MCF 10A (cell line): ENCODE data around the gene CD164L2. TPM values are rescaled to one million over a fixed set of nuclear protein-coding genes. Genes with fewer than 3 reads are reported as not detected.

Source experiments
- BruUV-seq: library from RNA; stranded (reverse); fragments of 400-500 nt; replicated peaks from 2 replicates; lab custom pipeline; 2021; lab: Mats Ljungman, UMichigan
- CTCF ChIA-PET: fragments of 300-600 bp; sonication (Branson Sonifier 250); formaldehyde crosslinking; extraction: SDS; loops from one replicate; lab custom pipeline; 2021; ENCODE audit warnings: antibody characterized with exemption, inconsistent platforms; lab: Yijun Ruan, JAX
- POLR2A ChIA-PET: fragments of 300-600, 350-650 bp; sonication (Branson Sonifier 250); formaldehyde crosslinking; extraction: SDS; loops from one replicate; lab custom pipeline; 2020; ENCODE audit warnings: antibody characterized with exemption, inconsistent platforms; lab: Yijun Ruan, JAX
- DNase-seq: peaks from one replicate; pipeline ENCODE4 v3.0.0-alpha.2; 2018; ENCODE audit not compliant: unreplicated experiment
- H3K27ac Mint-ChIP-seq: one replicate; pipeline ENCODE4 v1.8.0; 2022; ENCODE audit warnings: mild to moderate bottlenecking, low read depth, mixed read lengths; ENCODE audit not compliant: unreplicated experiment
- H3K27me3 Mint-ChIP-seq: one replicate; pipeline ENCODE4 v1.8.0; 2022; ENCODE audit warnings: mixed read lengths; ENCODE audit not compliant: insufficient read depth, unreplicated experiment
- H3K36me3 Mint-ChIP-seq: one replicate; pipeline ENCODE4 v1.8.0; 2022; ENCODE audit warnings: mild to moderate bottlenecking, moderate library complexity, mixed read lengths; ENCODE audit not compliant: insufficient read depth, unreplicated experiment
- H3K4me1 Mint-ChIP-seq: one replicate; pipeline ENCODE4 v1.8.0; 2022; ENCODE audit warnings: mixed read lengths; ENCODE audit not compliant: insufficient read depth, unreplicated experiment
- H3K4me3 Mint-ChIP-seq: one replicate; pipeline ENCODE4 v1.8.0; 2022; ENCODE audit warnings: mild to moderate bottlenecking, moderate library complexity, mixed read lengths; ENCODE audit not compliant: unreplicated experiment
- H3K9me3 Mint-ChIP-seq: one replicate; pipeline ENCODE4 v1.8.0; 2022; ENCODE audit warnings: mixed read lengths; ENCODE audit not compliant: unreplicated experiment
- intact Hi-C: fragments of 100-400 bp; cut with micrococcal nuclease; formaldehyde crosslinking; loops from 2 replicates; pipeline ENCODE4 v1.14.1; 2022
- total RNA-seq: library from RNA; stranded (reverse); gene quantifications from 2 replicates; pipeline ENCODE4 v1.2.3, GENCODE V29; 2022
- TF ChIP-seq, protein P1 (sequence below): fragments of 200-600 bp; IDR thresholded peaks from one replicate; pipeline ENCODE4 v1.8.0; 2022; ENCODE audit warnings: antibody characterized with exemption, mild to moderate bottlenecking; ENCODE audit not compliant: unreplicated experiment

Gene CD164L2
- total RNA-seq, 1 experiment from 2014 or later: 0.23 TPM

DNA sequence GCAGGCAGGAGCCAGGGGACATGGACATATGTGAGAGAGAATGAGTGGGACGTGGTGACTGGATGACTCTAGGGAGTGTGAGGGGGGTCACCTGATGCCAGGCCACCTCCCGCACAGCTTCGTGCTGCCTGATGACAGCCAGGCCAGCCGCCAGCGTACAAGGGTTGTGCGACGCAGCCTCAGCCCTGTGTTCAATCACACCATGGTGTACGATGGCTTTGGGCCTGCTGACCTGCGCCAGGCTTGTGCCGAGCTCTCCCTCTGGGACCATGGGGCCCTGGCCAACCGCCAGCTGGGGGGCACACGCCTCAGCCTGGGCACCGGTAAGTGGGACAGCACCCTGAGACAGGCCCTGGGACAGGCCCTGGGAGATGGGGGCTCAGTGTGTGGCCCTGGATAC is 30.0 kb downstream of the CD164L2 start:
- Mint-ChIP-seq H3K27ac (peak overlapping the region; percentile 54), H3K27me3 (no peaks in the 10 kb centered on the region), H3K4me3 (no peak overlapping the region), H3K9me3 (no peaks in the 10 kb centered on the region), H3K36me3 (peaks cover 85% of the 10 kb centered on the region), H3K4me1 (peaks cover under 1% of the 10 kb centered on the region)
- BruUV-seq: no TSS peak
- POLR2A ChIA-PET: interaction anchor here (0.9 to 5.9 kb wide), 4 partner anchors 9 to 53 kb away, joined by 5 to 33 read pairs (median 16); partner anchors contain the start of genes MAP3K6 and SYTL1
- intact Hi-C loops: no loop called here
- TF ChIP-seq, protein P1, sequence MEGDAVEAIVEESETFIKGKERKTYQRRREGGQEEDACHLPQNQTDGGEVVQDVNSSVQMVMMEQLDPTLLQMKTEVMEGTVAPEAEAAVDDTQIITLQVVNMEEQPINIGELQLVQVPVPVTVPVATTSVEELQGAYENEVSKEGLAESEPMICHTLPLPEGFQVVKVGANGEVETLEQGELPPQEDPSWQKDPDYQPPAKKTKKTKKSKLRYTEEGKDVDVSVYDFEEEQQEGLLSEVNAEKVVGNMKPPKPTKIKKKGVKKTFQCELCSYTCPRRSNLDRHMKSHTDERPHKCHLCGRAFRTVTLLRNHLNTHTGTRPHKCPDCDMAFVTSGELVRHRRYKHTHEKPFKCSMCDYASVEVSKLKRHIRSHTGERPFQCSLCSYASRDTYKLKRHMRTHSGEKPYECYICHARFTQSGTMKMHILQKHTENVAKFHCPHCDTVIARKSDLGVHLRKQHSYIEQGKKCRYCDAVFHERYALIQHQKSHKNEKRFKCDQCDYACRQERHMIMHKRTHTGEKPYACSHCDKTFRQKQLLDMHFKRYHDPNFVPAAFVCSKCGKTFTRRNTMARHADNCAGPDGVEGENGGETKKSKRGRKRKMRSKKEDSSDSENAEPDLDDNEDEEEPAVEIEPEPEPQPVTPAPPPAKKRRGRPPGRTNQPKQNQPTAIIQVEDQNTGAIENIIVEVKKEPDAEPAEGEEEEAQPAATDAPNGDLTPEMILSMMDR: no peak
- CTCF ChIA-PET: interaction anchor here (0.6 to 2.0 kb wide), 4 partner anchors 13 to 246 kb away, joined by 3 to 12 read pairs (median 4); partner anchors contain the start of gene MAP3K6
- no peak for DNase-seq

DNA sequence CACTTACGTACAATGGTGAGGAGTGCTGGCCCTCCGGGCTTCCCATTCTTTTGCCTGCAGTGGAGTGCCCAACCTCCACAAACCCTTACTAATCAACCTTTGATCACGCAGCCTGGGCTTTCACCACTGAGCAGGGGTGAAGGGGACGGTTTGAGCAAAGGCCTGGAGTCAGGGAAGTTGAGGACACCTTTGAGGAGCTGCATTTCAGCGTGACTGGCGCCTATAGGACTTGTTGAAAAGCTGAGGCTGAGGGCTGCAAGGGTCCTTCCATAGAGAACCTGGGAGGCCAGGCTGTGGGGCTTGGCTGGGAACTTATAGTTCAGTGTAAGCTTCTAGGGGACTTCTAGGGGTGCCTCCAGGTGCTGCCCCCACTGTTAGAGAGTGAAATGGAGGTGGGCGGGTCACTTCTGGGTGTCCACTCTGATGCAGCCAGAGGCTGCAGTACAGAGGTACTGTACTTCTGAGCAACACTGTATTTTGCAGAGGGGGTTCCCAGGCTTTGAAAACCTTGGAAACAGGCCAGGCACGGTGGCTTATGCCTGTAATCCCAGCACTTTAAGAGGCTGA is 31.5 kb downstream of the CD164L2 start:
- no peak for DNase-seq
- TF ChIP-seq, protein P1: no peak
- Mint-ChIP-seq H3K4me3 (no peak overlapping the region), H3K27ac (no peak overlapping the region), H3K9me3 (no peaks in the 10 kb centered on the region), H3K27me3 (no peaks in the 10 kb centered on the region), H3K4me1 (peaks cover 13% of the 10 kb centered on the region), H3K36me3 (peaks cover 84% of the 10 kb centered on the region)
- intact Hi-C loops: no loop called here
- no TSS peak for BruUV-seq
- ChIA-PET CTCF (interaction anchor here (0.7 to 1.2 kb wide), 2 partner anchors 15 to 51 kb away, joined by 4 read pairs; partner anchors contain the start of gene MAP3K6), POLR2A (interaction anchor here (1.0 to 5.9 kb wide), 4 partner anchors 8 to 15 kb away, joined by 3 to 33 read pairs (median 16); partner anchors contain the start of genes MAP3K6 and SYTL1)

DNA sequence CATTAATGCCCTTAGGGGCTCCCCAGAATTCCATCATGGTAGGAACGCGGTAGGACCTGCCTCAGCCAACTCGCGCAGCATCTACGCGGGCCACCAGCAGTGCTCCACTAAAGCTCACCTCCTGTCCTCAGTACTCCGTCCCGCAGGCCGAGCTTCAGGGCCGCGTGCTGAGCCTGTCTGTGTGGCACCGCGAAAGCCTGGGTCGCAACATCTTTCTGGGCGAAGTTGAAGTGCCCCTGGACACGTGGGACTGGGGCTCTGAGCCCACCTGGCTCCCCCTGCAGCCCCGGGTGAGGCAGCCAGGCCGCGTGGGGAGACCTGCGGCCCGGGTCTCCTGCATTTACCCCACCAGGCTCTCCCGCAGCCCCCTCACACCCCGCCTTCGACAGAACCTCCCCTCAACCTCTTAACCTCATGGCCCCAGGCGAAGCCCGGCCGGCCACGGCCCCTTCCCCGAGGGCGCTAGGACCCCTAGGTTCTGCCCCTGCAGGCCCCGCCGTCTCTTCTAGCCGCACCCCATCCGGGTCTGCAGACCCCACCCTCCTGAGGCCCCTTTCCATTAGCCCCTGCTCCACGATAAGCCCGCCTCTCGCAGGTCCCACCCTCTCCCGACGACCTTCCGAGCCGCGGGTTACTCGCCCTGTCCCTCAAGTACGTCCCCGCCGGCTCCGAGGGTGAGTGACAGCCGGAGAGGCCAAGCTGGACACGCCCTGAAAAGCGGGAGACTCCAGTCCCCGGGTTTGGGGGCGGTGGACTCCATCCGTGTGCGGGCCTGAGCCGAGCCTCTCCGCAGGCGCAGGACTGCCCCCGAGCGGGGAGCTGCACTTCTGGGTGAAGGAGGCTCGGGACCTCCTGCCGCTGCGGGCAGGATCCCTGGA is 32.2 kb downstream of the CD164L2 start:
- no peak overlapping the region for H3K4me3 Mint-ChIP-seq
- ChIA-PET POLR2A (interaction anchor here (1.4 to 5.9 kb wide), 3 partner anchors 9 to 16 kb away, joined by 3 to 33 read pairs (median 27); partner anchors contain the start of genes MAP3K6 and SYTL1), CTCF (interaction anchor here (0.7 kb wide), 1 partner anchor 51 kb away, joined by 4 read pairs; no protein-coding TSS in a partner anchor)
- DNase-seq: no peak
- no TSS peak for BruUV-seq
- no peak overlapping the region for H3K27ac Mint-ChIP-seq
- no peaks in the 10 kb centered on the region for H3K9me3 Mint-ChIP-seq
- TF ChIP-seq, protein P1: no peak
- intact Hi-C loops: no loop called here
- peaks cover 18% of the 10 kb centered on the region for H3K4me1 Mint-ChIP-seq
- no peaks in the 10 kb centered on the region for H3K27me3 Mint-ChIP-seq
- peaks cover 83% of the 10 kb centered on the region for H3K36me3 Mint-ChIP-seq
